Stimulated activated CD8-positive, alpha-beta memory T cell treated with anti-CD3 and anti-CD28 coated beads, Interleukin-4, amount 100 ng/mL, for 4 hours (primary cell): ENCODE measurements around the gene EIF5A.
A peak's percentile ranks its signal among the peaks of the same experiment; 100 is the strongest.

Experiments
- DNase-seq, 2 donors: peaks; one replicate each; pipeline ENCODE4 v3.0.0-alpha.2; 2020; ENCODE audit warnings: low read depth in 2 of 2, low spot score in 1 of 2

EIF5A gene

DNA sequence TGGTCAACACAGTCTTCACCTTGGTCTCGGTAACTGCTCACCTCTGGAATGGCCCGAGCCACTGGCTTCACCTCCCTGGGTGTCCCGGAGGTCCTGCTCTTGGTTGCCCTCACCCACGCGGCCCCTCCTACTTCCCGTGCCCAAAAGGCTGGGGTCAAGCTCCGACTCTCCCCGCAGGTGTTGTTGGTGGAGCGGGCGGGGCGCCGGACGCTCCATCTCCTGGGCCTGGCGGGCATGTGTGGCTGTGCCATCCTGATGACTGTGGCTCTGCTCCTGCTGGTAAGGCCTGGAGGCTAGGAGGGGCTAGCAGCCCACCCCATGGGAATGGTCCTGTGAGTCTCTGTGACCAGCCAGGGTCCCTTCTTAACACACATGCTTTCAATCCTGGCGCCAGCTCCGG lies 22.5 kb upstream of the EIF5A start:
- no peak for DNase-seq

- DNase-seq: no peak
These were observed 21.7 kb upstream of the EIF5A start for GRCh38 chr17:7285679-7286078.

DNA sequence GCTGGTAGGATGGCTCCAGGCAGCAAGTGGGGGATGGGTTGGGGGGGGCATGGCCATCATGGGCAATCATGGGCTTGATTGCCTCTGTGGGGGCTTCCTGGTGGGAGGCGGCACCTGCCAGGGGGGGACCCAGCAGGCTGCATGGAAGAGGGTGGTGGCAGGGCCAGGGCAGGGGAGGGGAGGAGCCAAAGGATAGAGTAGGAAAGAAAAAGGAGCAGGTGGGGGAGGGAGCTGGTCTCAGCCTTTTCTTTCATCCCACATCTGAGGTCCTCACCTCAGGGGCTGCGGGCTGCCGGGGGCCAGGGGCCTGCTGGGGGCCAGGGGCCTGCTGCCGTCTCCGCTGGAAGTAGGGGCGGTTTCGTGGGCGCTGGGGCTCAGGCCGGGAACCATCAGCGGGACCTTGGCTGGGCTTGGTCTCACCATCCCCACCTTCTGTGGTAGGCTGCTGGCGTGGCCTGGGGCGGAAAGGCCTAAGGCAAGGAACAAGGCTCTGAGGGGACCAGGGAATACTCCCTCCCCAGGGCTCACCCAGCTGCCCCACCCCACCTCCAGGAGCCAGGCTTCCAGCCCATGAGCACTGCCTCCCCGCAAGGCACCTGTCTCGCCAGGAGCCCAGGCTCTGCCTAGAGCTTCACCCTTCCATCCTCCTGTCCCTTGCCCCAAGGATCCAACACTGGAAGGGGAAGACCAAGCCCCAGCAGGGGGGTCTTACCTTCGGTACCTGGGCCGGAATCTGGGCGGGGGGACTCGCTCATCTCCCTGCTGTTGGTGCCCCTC lies 18.0 kb upstream of the EIF5A start:
- DNase-seq: no peak

DNA sequence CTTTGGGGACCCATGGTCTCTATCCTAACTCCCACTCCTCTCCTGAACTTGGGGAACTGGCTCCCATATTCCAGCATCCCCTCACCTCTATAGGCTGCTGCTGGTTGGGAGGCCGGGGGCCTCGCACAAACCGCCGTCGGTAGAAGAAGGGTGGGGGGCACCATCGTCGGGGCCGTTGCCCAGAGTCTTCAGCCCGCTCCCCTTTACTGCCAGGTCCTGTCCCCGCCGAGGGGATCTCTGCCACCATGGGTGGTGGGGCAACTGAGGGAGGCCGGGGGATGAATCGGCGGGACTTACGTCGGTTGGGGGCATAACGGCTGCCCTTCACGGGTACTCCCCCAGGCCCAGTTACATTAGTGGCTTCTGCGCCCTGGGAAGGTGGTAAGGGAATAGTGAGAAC lies 17.3 kb upstream of the EIF5A start:
- DNase-seq: no peak

- no peak for DNase-seq
These were observed 16.7 kb upstream of the EIF5A start for GRCh38 chr17:7290685-7291084.

- DNase-seq: no peak
These were observed 15.2 kb upstream of the EIF5A start for GRCh38 chr17:7292194-7292593.

DNA sequence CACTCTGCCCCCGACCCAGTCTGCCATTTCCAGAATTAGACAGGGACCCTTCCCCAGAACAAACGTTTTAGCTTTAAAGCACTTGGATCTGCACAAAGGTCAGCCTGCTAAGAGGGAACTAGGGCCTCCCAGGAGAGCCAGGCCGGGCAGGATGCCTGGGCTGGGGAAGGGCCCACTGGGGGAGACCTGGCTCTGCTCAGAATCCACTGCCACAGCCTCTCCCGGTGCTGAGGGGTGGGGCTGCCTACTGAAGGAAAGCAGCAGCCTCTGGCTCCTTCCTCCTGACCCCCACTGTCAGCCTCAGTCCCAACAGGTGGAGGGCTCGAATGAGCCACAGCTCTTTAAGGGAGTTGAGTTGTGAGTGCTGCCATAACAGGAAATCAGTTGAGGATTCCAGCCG lies 14.7 kb upstream of the EIF5A start:
- DNase-seq: no peak

DNA sequence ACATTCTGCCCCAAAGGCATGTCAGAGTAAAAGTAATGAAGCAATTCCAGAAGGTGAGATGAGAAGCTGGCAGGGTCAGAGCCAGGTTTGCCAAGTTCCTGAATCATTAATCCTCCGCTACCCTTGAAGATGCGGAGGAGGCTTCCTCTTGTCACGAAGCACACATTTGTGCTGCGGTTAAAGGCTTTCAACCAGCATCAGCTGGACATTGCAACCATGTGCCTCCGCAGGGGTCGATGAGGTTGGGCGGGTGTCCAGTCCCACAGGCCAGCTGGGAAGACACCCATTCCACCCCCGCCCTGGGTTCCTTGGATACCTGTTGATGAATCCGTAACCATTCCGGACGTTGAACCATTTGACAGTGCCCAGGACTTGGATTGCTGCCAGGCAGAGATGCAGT lies 14.3 kb upstream of the EIF5A start:
- no peak for DNase-seq

DNA sequence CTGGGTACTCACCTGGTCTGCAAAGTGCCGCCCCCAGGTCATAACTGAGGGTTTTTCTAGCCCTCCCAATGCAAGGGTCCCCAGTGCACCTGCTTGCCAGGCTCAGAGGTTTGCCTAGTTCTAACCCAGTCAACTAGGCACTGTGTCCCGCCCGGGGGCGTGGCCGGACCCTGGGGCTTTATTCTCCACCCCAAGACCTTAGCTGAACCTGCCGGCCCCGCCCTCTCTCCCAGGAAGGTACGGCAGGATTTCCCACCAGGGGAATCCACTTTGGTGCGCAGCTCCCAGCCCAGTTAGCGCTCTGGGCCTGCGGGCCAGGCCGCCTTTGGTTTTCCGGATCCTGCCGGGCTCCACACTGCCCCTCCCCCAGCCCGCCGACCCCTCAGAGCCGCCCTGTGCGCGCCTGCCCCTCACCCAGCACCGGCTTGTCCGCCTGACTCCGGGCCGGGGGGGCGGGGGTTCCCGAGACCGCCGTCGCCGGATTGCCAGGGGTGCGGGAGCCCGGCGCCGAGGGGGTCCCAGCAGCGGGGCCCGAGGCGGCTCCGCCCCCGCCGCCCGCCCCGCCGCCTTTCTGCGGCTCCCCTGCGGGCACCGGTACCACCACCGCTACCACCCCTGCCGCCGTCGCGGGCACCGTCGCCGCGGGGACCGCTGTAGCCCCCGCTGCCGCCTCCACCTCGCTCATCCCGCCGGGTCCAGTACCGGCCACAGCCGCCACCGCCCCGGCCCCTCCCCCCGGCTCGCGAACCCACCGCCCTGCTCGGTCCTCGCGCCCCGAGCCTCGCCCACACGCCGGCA lies 13.4 kb upstream of the EIF5A start:
- no peak for DNase-seq

DNA sequence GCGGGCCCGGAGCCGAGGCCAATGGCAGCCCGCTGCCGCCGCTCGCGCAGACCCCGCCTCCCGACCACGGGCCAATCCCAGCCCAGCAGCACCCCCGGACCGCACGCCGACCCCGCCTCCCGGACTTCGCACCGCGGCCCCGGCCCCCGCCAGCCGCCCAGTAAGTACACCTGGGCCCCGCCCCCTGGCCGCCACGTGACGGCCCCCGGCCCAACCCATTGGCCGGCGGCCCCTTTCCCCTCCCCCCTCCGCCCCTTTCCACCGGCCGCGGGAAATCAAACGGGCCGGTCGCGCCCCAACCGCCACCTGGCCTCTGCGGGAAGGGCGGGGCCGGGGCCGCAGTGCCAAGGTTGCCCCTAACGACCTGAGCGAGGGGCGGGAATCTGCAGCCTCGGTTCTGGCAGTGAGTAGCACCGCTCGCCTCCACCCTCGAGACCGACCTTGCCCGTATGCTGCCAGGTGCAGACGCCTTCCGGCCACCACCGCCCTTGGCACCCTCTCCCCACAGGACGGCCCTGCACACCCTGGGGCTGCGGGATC lies 12.7 kb upstream of the EIF5A start, which contains the start of gene YBX2:
TSS of gene YBX2 (minus strand) at position 26 of the 540 bp plus-strand sequence. CDS start 139 bp downstream, outside the sequence.
- peak in 1 of 2 donors; percentile 59 for DNase-seq

- DNase-seq: no peak
These were observed 11.9 kb upstream of the EIF5A start for GRCh38 chr17:7295230-7296180.

GRCh38 chr17:7296189-7296861 lies 11.1 kb upstream of the EIF5A start:
- peak in 1 of 2 donors; percentile 25 for DNase-seq

GRCh38 chr17:7304179-7304578 lies 3.2 kb upstream of the EIF5A start:
- DNase-seq: no peak

DNA sequence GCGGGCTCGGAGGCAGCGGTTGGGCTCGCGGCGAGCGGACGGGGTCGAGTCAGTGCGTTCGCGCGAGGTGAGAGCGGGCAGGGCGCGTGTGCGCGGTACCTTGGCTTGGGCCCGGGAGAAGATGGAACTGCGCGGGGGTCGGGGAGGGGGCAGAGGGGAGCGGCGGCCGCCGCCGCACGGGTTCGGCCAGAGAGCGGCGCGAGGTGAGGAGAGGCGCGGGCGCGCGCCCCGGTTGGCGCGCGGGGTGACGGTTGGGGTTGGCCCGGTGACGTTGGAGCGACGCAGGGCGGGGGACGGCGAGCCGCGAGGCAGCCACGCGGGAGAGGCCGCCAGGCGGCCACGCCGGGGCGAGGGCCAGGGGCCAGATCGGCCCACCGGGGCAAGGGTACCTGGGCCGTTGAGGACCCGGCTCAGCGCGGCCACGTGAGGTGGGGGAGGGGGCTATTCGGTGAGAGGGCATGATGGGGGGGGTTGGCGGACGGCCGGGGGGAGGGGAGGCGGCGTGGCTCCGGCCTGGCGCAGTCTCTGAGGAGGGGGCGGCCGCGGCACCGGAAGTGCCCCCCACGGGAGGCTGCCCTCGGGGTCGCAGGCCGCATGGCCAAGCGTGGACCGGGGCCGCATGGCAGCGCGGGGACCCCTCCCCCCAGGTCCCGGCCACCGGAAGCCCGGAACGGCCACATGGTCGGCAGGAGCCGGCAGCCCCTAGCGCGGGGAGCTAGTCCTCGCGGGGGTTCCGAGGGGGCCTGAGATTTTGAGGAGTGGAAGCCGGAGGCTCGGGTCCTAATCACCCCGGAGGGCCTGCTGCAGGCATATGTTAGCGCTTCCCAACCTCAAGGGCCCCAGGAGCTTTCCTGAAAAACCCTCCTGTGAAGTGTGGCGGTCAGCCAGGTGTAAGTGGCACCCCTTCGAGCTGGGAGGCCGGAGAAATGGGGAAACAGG lies 527 bp downstream of the EIF5A start:
- peak in 1 of 2 donors; percentile 22 for DNase-seq

- peak; percentile 72 to 85 for DNase-seq
These were observed 1.4 kb downstream of the EIF5A start for GRCh38 chr17:7308625-7309433.

GRCh38 chr17:7309628-7310027 lies 2.2 kb downstream of the EIF5A start:
- DNase-seq: no peak

DNA sequence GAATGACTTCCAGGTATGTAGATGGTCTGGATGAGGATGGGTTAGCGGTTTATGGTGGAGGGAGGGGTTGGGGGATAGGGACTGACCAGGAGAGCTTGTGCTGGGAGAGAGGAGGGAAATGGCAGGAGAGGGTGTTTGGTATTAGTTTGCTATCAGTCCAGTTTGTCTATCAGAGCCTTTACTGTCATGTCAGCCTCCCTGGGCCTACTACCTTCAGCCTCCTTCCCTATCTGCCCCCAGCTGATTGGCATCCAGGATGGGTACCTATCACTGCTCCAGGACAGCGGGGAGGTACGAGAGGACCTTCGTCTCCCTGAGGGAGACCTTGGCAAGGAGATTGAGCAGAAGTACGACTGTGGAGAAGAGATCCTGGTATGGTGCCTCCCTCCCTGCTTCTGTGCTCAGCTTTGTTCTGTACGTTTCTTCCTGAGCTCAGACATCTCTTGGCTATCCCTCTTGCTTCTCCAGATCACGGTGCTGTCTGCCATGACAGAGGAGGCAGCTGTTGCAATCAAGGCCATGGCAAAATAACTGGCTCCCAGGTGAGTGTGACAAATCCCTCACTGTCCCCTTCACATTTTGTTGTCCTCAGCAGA lies 3.8 kb downstream of the EIF5A start:
- no peak for DNase-seq
